Lung (tissue), 12 donors: ENCODE measurements around the gene WFS1. TPM values are rescaled to one million over a fixed set of nuclear protein-coding genes. Genes with fewer than 3 reads are reported as not detected.

Source experiments
- ATAC-seq: fragments of 200-7000 bp; cut with Tn5 transposase; one replicate; pipeline ENCODE4 v1.9.1; 2020; ENCODE audit warnings: moderate number of reproducible peaks; ENCODE audit not compliant: insufficient read depth, low FRiP score
- DNase-seq, 3 donors: peaks; one replicate each; pipeline ENCODE4 v3.0.0-alpha.2; 2013 to 2017
- H3K27ac ChIP-seq, 2 donors: one replicate each; pipeline ENCODE4 v1.5.1; 2013; ENCODE audit warnings: mild to moderate bottlenecking in 2 of 2, moderate library complexity in 2 of 2, control low read depth in 1 of 2, inconsistent platforms in 1 of 2, low read depth in 1 of 2, low read length in 1 of 2
- H3K27me3 ChIP-seq, 3 donors: one replicate each; pipeline ENCODE4 v1.5.1; 2013; ENCODE audit warnings: low read length in 2 of 3; ENCODE audit not compliant: control insufficient read depth in 3 of 3, insufficient read depth in 3 of 3
- H3K36me3 ChIP-seq, 4 donors: one replicate each; pipeline ENCODE4 v1.5.1; 2013; ENCODE audit warnings: low read length in 4 of 4, mild to moderate bottlenecking in 1 of 4, moderate library complexity in 1 of 4; ENCODE audit not compliant: control insufficient read depth in 4 of 4, insufficient read depth in 4 of 4
- H3K4me1 ChIP-seq, 5 donors: one replicate each; pipeline ENCODE4 v1.5.1; 2013; ENCODE audit warnings: low read length in 5 of 5, mild to moderate bottlenecking in 2 of 5, moderate library complexity in 1 of 5; ENCODE audit not compliant: control insufficient read depth in 5 of 5, insufficient read depth in 5 of 5
- H3K4me3 ChIP-seq: one replicate; pipeline ENCODE4 v1.5.1; 2013; ENCODE audit warnings: mild to moderate bottlenecking, control low read depth, moderate library complexity
- H3K9ac ChIP-seq, 2 donors: one replicate each; pipeline ENCODE4 v1.5.1; 2013; ENCODE audit warnings: low read length in 2 of 2, control low read depth in 1 of 2; ENCODE audit not compliant: insufficient read depth in 1 of 2
- H3K9me3 ChIP-seq, 4 donors: one replicate each; pipeline ENCODE4 v1.5.1; 2013; ENCODE audit warnings: low read length in 3 of 4, mild to moderate bottlenecking in 1 of 4, moderate library complexity in 1 of 4; ENCODE audit not compliant: control insufficient read depth in 4 of 4, insufficient read depth in 3 of 4
- CTCF ChIP-seq: IDR thresholded peaks from 2 replicates; pipeline ENCODE4 v1.5.1; 2012; ENCODE audit warnings: mild to moderate bottlenecking; ENCODE audit errors: control extremely low read depth, extremely low read depth
- WGBS, 2 donors: extraction: QIAGEN DNeasy Blood & Tissue Kit; methylation state at CpG; one replicate each; pipeline ENCODE4 v1.1.7; 2013; 5-methylcytosine and 5-hydroxymethylcytosine counted together
- polyA plus RNA-seq, 2 donors: library from polyadenylated mRNA; stranded (reverse); fragments of 200-250 nt; gene quantifications; one replicate each; pipeline ENCODE4 v1.2.1, GENCODE V29; 2013
- total RNA-seq, 2 donors: library from RNA; depleted of rRNA in 1 of 2; stranded (reverse); fragments of >200 nt in 1 of 2; gene quantifications; one replicate each; pipeline ENCODE4 v1.2.1, GENCODE V29; 2014 to 2021
- donor health status: control.
- donor health status: control.
- donor health status: Bipolar disorder and iron deficiency.
- donor health status: healthy.
- donor health status: DM: yes; HTN: yes; CAD: no.

The WFS1 gene
- total and polyA plus RNA-seq, 4 donors: 26.5 to 76.0 (median 30.2) TPM

- no peak for ATAC-seq
- peaks cover 8 to 48% (median 9%) of the 10 kb centered on the region in 3 donors for H3K27me3 ChIP-seq
Observed at GRCh38 chr4:6245246-6246169, 24.1 kb upstream of the WFS1 start.

GRCh38 chr4:6246170-6246634 is 23.4 kb upstream of the WFS1 start:
- peaks cover 0 to 6% (median 0%) of the 10 kb centered on the region in 5 donors for H3K4me1 ChIP-seq
- no peaks in the 10 kb centered on the region for H3K36me3 ChIP-seq
- WGBS, 2 donors: 42 to 53% methylated on average over 9 of the region's 9 CpGs
- ATAC-seq (no peak), DNase-seq (no peak)
- H3K27ac ChIP-seq: no peak overlapping the region
- peaks cover 0 to 18% (median 2%) of the 10 kb centered on the region in 4 donors for H3K9me3 ChIP-seq
- H3K4me3 ChIP-seq: no peak overlapping the region
- no peak overlapping the region for H3K9ac ChIP-seq
- H3K27me3 ChIP-seq: peaks cover 8 to 50% (median 9%) of the 10 kb centered on the region in 3 donors
- TF ChIP-seq CTCF: no peak

More at GRCh38 chr4:6245246-6246169, 24.1 kb upstream of the WFS1 start:
- H3K9ac ChIP-seq: no peak overlapping the region
- no peak overlapping the region for H3K4me3 ChIP-seq
- H3K36me3 ChIP-seq: no peaks in the 10 kb centered on the region
- no peak for TF ChIP-seq CTCF
- peaks cover 0 to 18% (median 2%) of the 10 kb centered on the region in 4 donors for H3K9me3 ChIP-seq
- no peak overlapping the region for H3K27ac ChIP-seq
- H3K4me1 ChIP-seq: peaks cover 0 to 6% (median 0%) of the 10 kb centered on the region in 5 donors
- peak; percentile 33 to 41 (median 35) for DNase-seq
- 10 to 16% methylated on average over 62 to 67 of the region's 67 CpGs for WGBS, 2 donors

- no peak for DNase-seq
- H3K9ac ChIP-seq: no peak overlapping the region
- H3K27me3 ChIP-seq: peaks cover 8 to 40% (median 9%) of the 10 kb centered on the region in 3 donors
Observed at GRCh38 chr4:6248394-6248793, 21.3 kb upstream of the WFS1 start.

More at GRCh38 chr4:6248394-6248793, 21.3 kb upstream of the WFS1 start:
- Histone ChIP-seq H3K4me1 (peaks cover 0 to 6% (median 0%) of the 10 kb centered on the region in 5 donors), H3K36me3 (no peaks in the 10 kb centered on the region), H3K9me3 (peaks cover 0 to 15% (median 2%) of the 10 kb centered on the region in 4 donors), H3K4me3 (no peak overlapping the region), H3K27ac (no peak overlapping the region)
- 75 to 83% methylated on average over 10 of the region's 10 CpGs for WGBS, 2 donors
- no peak for TF ChIP-seq CTCF
- no peak for ATAC-seq
